Naive thymus-derived CD4-positive, alpha-beta T cell (primary cell): ENCODE data around the gene TAX1BP1. TPM values are rescaled to one million over a fixed set of nuclear protein-coding genes. Genes with fewer than 3 reads are reported as not detected.

Experiments used
- ATAC-seq: fragments of 150-1000 bp; cut with Tn5 transposase; 2 replicates; pipeline ENCODE4 v1.10.0; 2021; ENCODE audit warnings: mild to moderate bottlenecking, moderate library complexity
- CTCF ChIA-PET: fragments of 350-600 bp; sonication (Branson Sonifier 250); formaldehyde crosslinking; loops from one replicate; lab custom pipeline; 2021; ENCODE audit warnings: antibody characterized with exemption; lab: Charles Lee
- POLR2A ChIA-PET: fragments of 350-600 bp; sonication (Branson Sonifier 250); formaldehyde crosslinking; loops from one replicate; lab custom pipeline; 2021; ENCODE audit warnings: antibody characterized with exemption, inconsistent platforms; lab: Charles Lee
- DNase-seq, 9 donors: peaks; one replicate each; pipeline versions ENCODE4 v3.0.0 to v3.0.0-alpha.2; 2020 to 2022; ENCODE audit warnings: mixed read lengths in 1 of 9
- H3K27ac ChIP-seq: one replicate; pipeline ENCODE4 v1.7.0; 2013; ENCODE audit warnings: mild to moderate bottlenecking, low read depth, low read length, moderate library complexity
- H3K27me3 ChIP-seq, 2 donors: one replicate each; pipeline ENCODE4 v1.7.0; 2013; ENCODE audit warnings: low read length in 2 of 2, mild to moderate bottlenecking in 2 of 2, moderate library complexity in 2 of 2; ENCODE audit not compliant: control insufficient read depth in 2 of 2, insufficient read depth in 2 of 2
- H3K36me3 ChIP-seq, 3 experiments: 1 replicate in 2 of 3; 2 replicates in 1 of 3; pipeline ENCODE4 v1.7.0; 2013; ENCODE audit warnings: low read length in 3 of 3, mild to moderate bottlenecking in 3 of 3, moderate library complexity in 1 of 3; ENCODE audit not compliant: insufficient read depth in 3 of 3, control insufficient read depth in 2 of 3
- H3K4me1 ChIP-seq, 2 donors: one replicate each; pipeline ENCODE4 v1.7.0; 2013; ENCODE audit warnings: low read length in 2 of 2, mild to moderate bottlenecking in 2 of 2, moderate library complexity in 1 of 2; ENCODE audit not compliant: control insufficient read depth in 2 of 2, insufficient read depth in 2 of 2
- H3K4me3 ChIP-seq: 2 replicates; pipeline ENCODE4 v1.7.0; 2013; ENCODE audit warnings: mild to moderate bottlenecking, low read length
- H3K9me3 ChIP-seq, 3 experiments: 1 replicate in 2 of 3; 2 replicates in 1 of 3; pipeline ENCODE4 v1.7.0; 2013; ENCODE audit warnings: low read length in 3 of 3; ENCODE audit not compliant: control insufficient read depth in 2 of 3
- H3K27ac Mint-ChIP-seq, 9 donors: one replicate each; pipeline ENCODE4 v1.8.0; 2020 to 2022; ENCODE audit warnings: mixed read lengths in 9 of 9, mild to moderate bottlenecking in 8 of 9, moderate library complexity in 5 of 9, inconsistent platforms in 2 of 9
- H3K27me3 Mint-ChIP-seq, 5 donors: one replicate each; pipeline ENCODE4 v1.8.0; 2021 to 2022; ENCODE audit warnings: mixed read lengths in 5 of 5, mild to moderate bottlenecking in 1 of 5
- H3K36me3 Mint-ChIP-seq, 5 donors: one replicate each; pipeline ENCODE4 v1.8.0; 2020 to 2022; ENCODE audit warnings: mixed read lengths in 5 of 5, mild to moderate bottlenecking in 3 of 5, inconsistent platforms in 1 of 5
- H3K4me1 Mint-ChIP-seq, 7 donors: one replicate each; pipeline ENCODE4 v1.8.0; 2020 to 2022; ENCODE audit warnings: mixed read lengths in 7 of 7, mild to moderate bottlenecking in 3 of 7, inconsistent platforms in 1 of 7
- H3K4me3 Mint-ChIP-seq, 10 donors: one replicate each; pipeline ENCODE4 v1.8.0; 2020 to 2022; ENCODE audit warnings: mild to moderate bottlenecking in 10 of 10, mixed read lengths in 10 of 10, moderate library complexity in 6 of 10, inconsistent platforms in 2 of 10
- H3K9me3 Mint-ChIP-seq, 11 donors: one replicate each; pipeline ENCODE4 v1.8.0; 2020 to 2022; ENCODE audit warnings: mixed read lengths in 11 of 11, mild to moderate bottlenecking in 4 of 11, inconsistent platforms in 1 of 11, moderate library complexity in 1 of 11
- intact Hi-C, 2 donors: fragments of 100-400 bp; cut with micrococcal nuclease; formaldehyde crosslinking; loops; one replicate each; pipeline ENCODE4 v1.15.1; 2023
- polyA plus RNA-seq, 2 donors: library from polyadenylated mRNA; unstranded; fragments of 300-500 nt; fragmentation: Illumina TruSeq; gene quantifications; one replicate each; pipeline ENCODE4 v1.2.3, GENCODE V29; 2021
- total RNA-seq, 6 experiments: library from RNA in 5 of 6; stranded (reverse) in 5 of 6; gene quantifications; 1 replicate in 5 of 6; 2 replicates in 1 of 6; pipeline ENCODE4 v1.2.3 and lab custom pipeline; 2021 to 2026

TAX1BP1 gene
- total and polyA plus RNA-seq, 7 experiments from 2014 or later: 69.4 to 112 (median 109) TPM

DNA sequence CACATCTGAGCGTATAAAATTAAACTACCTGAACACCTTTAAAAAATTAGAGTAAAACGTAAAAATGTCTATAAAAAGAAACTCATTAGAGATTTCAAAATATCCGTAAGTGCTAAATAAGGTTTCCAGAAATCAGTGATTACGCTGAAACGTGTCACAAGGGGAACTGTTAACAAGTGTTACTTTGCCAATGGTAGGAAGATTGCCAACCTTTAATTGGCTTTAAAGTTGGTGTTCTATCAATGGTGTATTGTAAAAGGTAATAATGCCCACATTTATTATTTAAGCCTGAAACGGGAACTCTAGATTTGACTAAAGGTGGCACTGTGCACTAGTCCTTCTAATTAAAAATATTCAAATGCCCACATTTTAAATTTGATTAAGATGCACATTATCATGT is 39.5 kb upstream of the TAX1BP1 start:
- CTCF ChIA-PET: no interaction called here
- Mint-ChIP-seq H3K9me3 (no peaks in the 10 kb centered on the region), H3K4me1 (peaks cover 0 to 2% (median 0%) of the 10 kb centered on the region in 7 donors), H3K27me3 (peaks cover 7 to 19% (median 10%) of the 10 kb centered on the region in 5 donors), H3K27ac (no peak overlapping the region), H3K4me3 (no peak overlapping the region), H3K36me3 (no peaks in the 10 kb centered on the region)
- no peak overlapping the region for H3K27ac ChIP-seq
- H3K4me1 ChIP-seq: no peaks in the 10 kb centered on the region
- H3K27me3 ChIP-seq: peaks cover 0 to 5% of the 10 kb centered on the region in 2 donors
- no peak for ATAC-seq
- H3K36me3 ChIP-seq: no peaks in the 10 kb centered on the region
- POLR2A ChIA-PET: no interaction called here
- intact Hi-C loops: no loop called here
- no peaks in the 10 kb centered on the region for H3K9me3 ChIP-seq
- no peak overlapping the region for H3K4me3 ChIP-seq
- DNase-seq: no peak

DNA sequence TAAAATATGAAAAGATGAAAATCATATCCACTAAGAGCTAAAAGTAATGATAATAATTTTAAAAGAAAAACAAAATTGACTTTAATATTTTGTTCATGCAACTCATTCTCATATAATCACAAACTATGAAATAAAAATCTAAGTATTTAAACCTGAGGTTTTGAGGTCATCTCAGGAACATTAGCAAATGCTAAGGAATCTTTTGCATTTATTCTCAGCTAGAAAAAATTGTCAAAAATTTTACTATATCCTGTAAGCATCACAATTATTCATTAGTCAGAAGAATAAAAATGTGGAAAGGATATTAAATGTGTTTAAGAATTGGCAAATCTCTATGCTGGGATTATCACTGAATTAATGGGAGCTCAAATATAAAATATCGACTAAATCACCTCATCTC is 36.8 kb upstream of the TAX1BP1 start:
- ChIA-PET CTCF (interaction anchor here (0.7 kb wide), 2 partner anchors 37 to 317 kb away, joined by 3 to 4 read pairs; no protein-coding TSS in a partner anchor), POLR2A (no interaction called here)
- Mint-ChIP-seq H3K4me1 (peaks cover 0 to 2% (median 0%) of the 10 kb centered on the region in 7 donors), H3K4me3 (no peak overlapping the region), H3K36me3 (no peaks in the 10 kb centered on the region), H3K9me3 (no peaks in the 10 kb centered on the region), H3K27me3 (peaks cover 7 to 24% (median 10%) of the 10 kb centered on the region in 5 donors), H3K27ac (no peak overlapping the region)
- H3K27me3 ChIP-seq: peaks cover 0 to 5% of the 10 kb centered on the region in 2 donors
- H3K4me1 ChIP-seq: no peaks in the 10 kb centered on the region
- no peaks in the 10 kb centered on the region for H3K36me3 ChIP-seq
- H3K4me3 ChIP-seq: no peak overlapping the region
- no peak for DNase-seq
- H3K9me3 ChIP-seq: no peaks in the 10 kb centered on the region
- ATAC-seq: no peak
- H3K27ac ChIP-seq: no peak overlapping the region
- intact Hi-C loops: no loop called here

DNA sequence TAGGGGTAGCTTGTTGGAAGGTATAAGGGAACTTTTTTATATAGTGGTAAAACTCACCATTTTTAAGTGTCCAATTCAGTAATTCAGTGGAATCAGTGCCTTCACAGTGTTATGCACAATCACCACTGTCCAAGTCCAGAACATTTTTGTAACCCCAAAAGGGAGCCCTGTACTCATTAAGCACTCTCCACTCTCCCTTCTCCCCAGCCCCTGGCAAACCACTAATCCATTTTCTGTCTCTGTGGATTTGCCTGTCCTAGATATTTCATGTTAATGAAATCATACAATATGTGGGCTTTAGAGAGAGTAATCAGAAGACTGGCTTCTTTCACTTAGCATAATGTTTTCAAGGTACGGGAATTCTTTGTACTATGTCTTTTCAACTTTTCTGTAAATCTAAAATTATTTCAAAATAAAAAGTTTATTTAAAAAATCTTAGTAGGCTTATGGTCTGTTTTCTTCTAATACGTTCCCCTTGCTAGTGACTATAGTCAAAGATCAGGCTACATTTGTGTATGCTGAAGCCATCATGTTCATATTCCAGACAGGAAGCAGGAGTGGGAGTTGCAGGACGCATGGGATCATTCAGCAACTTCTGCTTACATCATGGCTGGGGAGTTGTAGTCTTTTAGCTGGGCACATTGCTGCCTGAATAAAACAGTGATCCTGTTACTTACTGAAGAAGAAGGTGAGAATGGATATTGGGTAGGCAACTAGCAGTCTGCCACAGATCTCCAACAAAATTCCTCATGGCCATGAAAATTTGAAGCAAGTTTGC is 35.4 kb upstream of the TAX1BP1 start:
- H3K9me3 Mint-ChIP-seq: no peaks in the 10 kb centered on the region
- POLR2A ChIA-PET: interaction anchor here (0.5 kb wide), 1 partner anchor 214 kb away, joined by 3 read pairs; no protein-coding TSS in a partner anchor
- DNase-seq (no peak), ATAC-seq (no peak)
- H3K4me1 Mint-ChIP-seq: no peaks in the 10 kb centered on the region
- no peak overlapping the region for H3K27ac ChIP-seq
- no peaks in the 10 kb centered on the region for H3K36me3 Mint-ChIP-seq
- H3K36me3 ChIP-seq: no peaks in the 10 kb centered on the region
- no peak overlapping the region for H3K27ac Mint-ChIP-seq
- H3K4me3 Mint-ChIP-seq: no peak overlapping the region
- intact Hi-C loops: no loop called here
- no peaks in the 10 kb centered on the region for H3K9me3 ChIP-seq
- H3K4me3 ChIP-seq: no peak overlapping the region
- CTCF ChIA-PET: interaction anchor here (1.1 kb wide), 1 partner anchor 10 kb away, joined by 3 read pairs; no protein-coding TSS in a partner anchor
- H3K27me3 ChIP-seq: peaks cover 0 to 5% of the 10 kb centered on the region in 2 donors
- no peaks in the 10 kb centered on the region for H3K4me1 ChIP-seq
- H3K27me3 Mint-ChIP-seq: peaks cover 7 to 24% (median 10%) of the 10 kb centered on the region in 5 donors

DNA sequence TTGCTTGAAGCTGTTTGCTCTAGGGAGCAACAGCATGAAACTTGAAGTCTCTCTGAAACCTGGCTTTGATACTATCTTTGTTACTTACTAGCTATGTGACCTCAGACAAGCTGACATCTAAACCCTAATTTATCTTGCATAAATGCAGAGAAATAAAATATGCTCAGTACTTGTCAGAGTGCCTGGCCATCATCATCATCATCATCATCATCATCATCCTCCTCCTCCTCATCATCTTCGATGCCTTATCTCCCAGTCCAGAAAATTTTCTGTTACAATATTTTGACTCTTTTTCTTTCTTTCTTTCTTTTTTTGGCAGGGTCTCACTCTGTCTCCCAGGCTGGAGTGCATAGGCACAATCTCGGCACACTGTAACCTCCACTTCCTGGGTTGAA is 34.8 kb upstream of the TAX1BP1 start:
- Mint-ChIP-seq H3K27me3 (peaks cover 7 to 24% (median 10%) of the 10 kb centered on the region in 5 donors), H3K4me1 (no peaks in the 10 kb centered on the region), H3K4me3 (no peak overlapping the region), H3K36me3 (no peaks in the 10 kb centered on the region), H3K27ac (no peak overlapping the region), H3K9me3 (no peaks in the 10 kb centered on the region)
- Histone ChIP-seq H3K4me1 (no peaks in the 10 kb centered on the region), H3K9me3 (no peaks in the 10 kb centered on the region), H3K27ac (no peak overlapping the region), H3K4me3 (no peak overlapping the region), H3K36me3 (no peaks in the 10 kb centered on the region), H3K27me3 (peaks cover 0 to 5% of the 10 kb centered on the region in 2 donors)
- DNase-seq (no peak), ATAC-seq (no peak)
- intact Hi-C loops: no loop called here
- CTCF ChIA-PET: interaction anchor here (1.1 kb wide), 1 partner anchor 9 kb away, joined by 3 read pairs; no protein-coding TSS in a partner anchor
- POLR2A ChIA-PET: interaction anchor here (0.5 kb wide), 1 partner anchor 214 kb away, joined by 3 read pairs; no protein-coding TSS in a partner anchor

DNA sequence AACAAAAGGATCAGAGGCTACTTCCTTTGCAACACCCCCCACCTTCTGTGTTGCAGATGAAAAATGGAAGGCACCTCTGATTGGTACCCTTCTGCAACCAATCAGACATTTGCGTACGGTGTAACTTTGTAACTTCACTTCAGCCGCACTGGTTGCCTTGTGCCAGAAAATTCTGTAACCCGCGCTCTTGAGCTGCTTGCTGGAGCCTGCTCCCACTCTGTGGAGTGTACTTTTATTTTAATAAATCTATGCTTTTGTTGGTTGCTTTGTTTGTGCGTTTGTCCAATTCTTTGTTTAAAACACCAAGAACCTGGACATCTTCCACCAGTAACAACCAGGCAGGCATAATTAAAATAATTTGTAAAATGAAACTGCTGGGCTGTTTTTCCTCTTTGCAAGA is 31.5 kb upstream of the TAX1BP1 start:
- peaks cover 0 to 1% (median 0%) of the 10 kb centered on the region in 7 donors for H3K4me1 Mint-ChIP-seq
- no peak overlapping the region for H3K4me3 Mint-ChIP-seq
- no peaks in the 10 kb centered on the region for H3K36me3 ChIP-seq
- H3K27ac ChIP-seq: no peak overlapping the region
- H3K27me3 ChIP-seq: no peaks in the 10 kb centered on the region
- H3K36me3 Mint-ChIP-seq: peaks cover 0 to 4% (median 0%) of the 10 kb centered on the region in 5 donors
- ChIA-PET CTCF (no interaction called here), POLR2A (no interaction called here)
- intact Hi-C loops: no loop called here
- ATAC-seq (no peak), DNase-seq (no peak)
- H3K27me3 Mint-ChIP-seq: peaks cover 0 to 16% (median 5%) of the 10 kb centered on the region in 5 donors
- H3K4me1 ChIP-seq: no peaks in the 10 kb centered on the region
- no peak overlapping the region for H3K27ac Mint-ChIP-seq
- no peak overlapping the region for H3K4me3 ChIP-seq
- no peaks in the 10 kb centered on the region for H3K9me3 ChIP-seq
- peaks cover 0 to 2% (median 0%) of the 10 kb centered on the region in 11 donors for H3K9me3 Mint-ChIP-seq

DNA sequence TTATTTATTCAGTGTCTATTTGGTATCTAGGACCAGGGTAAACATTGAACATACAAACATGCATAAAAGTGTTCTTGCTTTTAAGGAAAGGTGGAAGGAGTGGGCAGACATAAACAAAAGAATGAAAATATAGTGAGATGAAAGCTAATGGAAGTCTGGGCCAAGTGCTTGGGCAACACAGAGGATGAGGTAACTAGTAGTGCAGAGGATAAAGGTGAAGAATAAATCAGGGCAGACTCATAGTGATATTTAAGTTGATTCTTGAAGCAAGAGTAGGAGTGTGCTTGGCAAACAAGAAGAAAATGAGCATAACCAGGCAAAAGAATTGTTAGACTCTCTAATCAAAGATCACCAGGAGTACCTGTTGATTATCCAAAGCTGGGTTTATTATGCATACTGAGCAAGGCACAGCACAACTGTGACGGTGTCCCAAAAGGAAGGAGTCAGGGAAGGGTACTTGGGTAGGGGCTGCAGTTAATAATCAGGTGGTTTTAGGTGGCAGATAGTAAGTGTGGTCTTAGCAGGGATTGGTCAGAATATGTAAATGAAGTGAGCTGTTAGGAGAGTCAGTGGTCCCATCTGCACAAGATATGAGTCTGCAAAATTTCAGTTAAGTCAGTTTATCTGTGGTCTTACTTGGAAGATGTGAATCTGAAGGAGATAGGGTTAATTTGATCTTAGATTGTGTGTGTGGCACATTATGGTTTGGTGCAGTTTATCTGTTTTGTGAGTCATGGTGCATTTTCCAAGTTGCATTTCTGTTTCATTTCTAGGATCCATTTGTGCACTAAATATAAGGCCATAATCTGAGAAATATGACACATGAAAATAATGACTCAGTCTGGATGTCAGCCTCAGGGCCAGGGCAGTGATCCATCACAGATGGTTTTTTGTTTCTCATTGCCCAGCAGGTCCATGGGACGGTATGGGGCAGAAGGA is 30.6 kb upstream of the TAX1BP1 start:
- no peak overlapping the region for H3K4me3 Mint-ChIP-seq
- ChIA-PET CTCF (interaction anchor here (0.7 kb wide), 1 partner anchor 104 kb away, joined by 4 read pairs; no protein-coding TSS in a partner anchor), POLR2A (no interaction called here)
- no peak overlapping the region for H3K27ac ChIP-seq
- peaks cover 0 to 4% (median 0%) of the 10 kb centered on the region in 5 donors for H3K36me3 Mint-ChIP-seq
- intact Hi-C loops: no loop called here
- peaks cover 0 to 2% (median 0%) of the 10 kb centered on the region in 11 donors for H3K9me3 Mint-ChIP-seq
- H3K36me3 ChIP-seq: no peaks in the 10 kb centered on the region
- DNase-seq: no peak
- peaks cover 0 to 1% (median 0%) of the 10 kb centered on the region in 7 donors for H3K4me1 Mint-ChIP-seq
- peaks cover 0 to 11% (median 9%) of the 10 kb centered on the region in 5 donors for H3K27me3 Mint-ChIP-seq
- H3K4me1 ChIP-seq: no peaks in the 10 kb centered on the region
- ATAC-seq: no peak
- H3K9me3 ChIP-seq: no peaks in the 10 kb centered on the region
- no peak overlapping the region for H3K27ac Mint-ChIP-seq
- H3K4me3 ChIP-seq: no peak overlapping the region
- no peaks in the 10 kb centered on the region for H3K27me3 ChIP-seq
